Lung (tissue), 12 donors: ENCODE measurements around the gene DDX43. TPM values are rescaled to one million over a fixed set of nuclear protein-coding genes. Genes with fewer than 3 reads are reported as not detected.

ENCODE experiments used
- ATAC-seq: fragments of 200-7000 bp; cut with Tn5 transposase; one replicate; pipeline ENCODE4 v1.9.1; 2020; ENCODE audit warnings: moderate number of reproducible peaks; ENCODE audit not compliant: insufficient read depth, low FRiP score
- DNase-seq, 3 donors: peaks; one replicate each; pipeline ENCODE4 v3.0.0-alpha.2; 2013 to 2017
- H3K27ac ChIP-seq, 2 donors: one replicate each; pipeline ENCODE4 v1.5.1; 2013; ENCODE audit warnings: mild to moderate bottlenecking in 2 of 2, moderate library complexity in 2 of 2, control low read depth in 1 of 2, inconsistent platforms in 1 of 2, low read depth in 1 of 2, low read length in 1 of 2
- H3K27me3 ChIP-seq, 3 donors: one replicate each; pipeline ENCODE4 v1.5.1; 2013; ENCODE audit warnings: low read length in 2 of 3; ENCODE audit not compliant: control insufficient read depth in 3 of 3, insufficient read depth in 3 of 3
- H3K36me3 ChIP-seq, 4 donors: one replicate each; pipeline ENCODE4 v1.5.1; 2013; ENCODE audit warnings: low read length in 4 of 4, mild to moderate bottlenecking in 1 of 4, moderate library complexity in 1 of 4; ENCODE audit not compliant: control insufficient read depth in 4 of 4, insufficient read depth in 4 of 4
- H3K4me1 ChIP-seq, 5 donors: one replicate each; pipeline ENCODE4 v1.5.1; 2013; ENCODE audit warnings: low read length in 5 of 5, mild to moderate bottlenecking in 2 of 5, moderate library complexity in 1 of 5; ENCODE audit not compliant: control insufficient read depth in 5 of 5, insufficient read depth in 5 of 5
- H3K4me3 ChIP-seq: one replicate; pipeline ENCODE4 v1.5.1; 2013; ENCODE audit warnings: mild to moderate bottlenecking, control low read depth, moderate library complexity
- H3K9ac ChIP-seq, 2 donors: one replicate each; pipeline ENCODE4 v1.5.1; 2013; ENCODE audit warnings: low read length in 2 of 2, control low read depth in 1 of 2; ENCODE audit not compliant: insufficient read depth in 1 of 2
- H3K9me3 ChIP-seq, 4 donors: one replicate each; pipeline ENCODE4 v1.5.1; 2013; ENCODE audit warnings: low read length in 3 of 4, mild to moderate bottlenecking in 1 of 4, moderate library complexity in 1 of 4; ENCODE audit not compliant: control insufficient read depth in 4 of 4, insufficient read depth in 3 of 4
- CTCF ChIP-seq: IDR thresholded peaks from 2 replicates; pipeline ENCODE4 v1.5.1; 2012; ENCODE audit warnings: mild to moderate bottlenecking; ENCODE audit errors: control extremely low read depth, extremely low read depth
- WGBS, 2 donors: extraction: QIAGEN DNeasy Blood & Tissue Kit; methylation state at CpG; one replicate each; pipeline ENCODE4 v1.1.7; 2013; 5-methylcytosine and 5-hydroxymethylcytosine counted together
- polyA plus RNA-seq, 2 donors: library from polyadenylated mRNA; stranded (reverse); fragments of 200-250 nt; gene quantifications; one replicate each; pipeline ENCODE4 v1.2.1, GENCODE V29; 2013
- total RNA-seq, 2 donors: library from RNA; depleted of rRNA in 1 of 2; stranded (reverse); fragments of >200 nt in 1 of 2; gene quantifications; one replicate each; pipeline ENCODE4 v1.2.1, GENCODE V29; 2014 to 2021
- donor health status: control.
- donor health status: control.
- donor health status: Bipolar disorder and iron deficiency.
- donor health status: healthy.
- donor health status: DM: yes; HTN: yes; CAD: no.

DDX43 gene
- total and polyA plus RNA-seq, 4 donors, result 0.14 to 3.0 (median 0.92) TPM

GRCh38 chr6:73368675-73369074 is 26.0 kb upstream of the DDX43 start:
- Histone ChIP-seq H3K9me3 (peaks cover 0 to 21% (median 5%) of the 10 kb centered on the region in 4 donors), H3K4me3 (no peak overlapping the region), H3K36me3 (no peaks in the 10 kb centered on the region), H3K27me3 (no peaks in the 10 kb centered on the region), H3K4me1 (no peaks in the 10 kb centered on the region), H3K9ac (no peak overlapping the region), H3K27ac (no peak overlapping the region)
- 89 to 96% methylated on average over 4 of the region's 4 CpGs for WGBS, 2 donors
- TF ChIP-seq CTCF, result no peak
- DNase-seq (no peak), ATAC-seq (no peak)

GRCh38 chr6:73369157-73369556 is 25.5 kb upstream of the DDX43 start:
- 93 to 96% methylated on average over 14 of the region's 14 CpGs for WGBS, 2 donors
- Histone ChIP-seq H3K4me3 (no peak overlapping the region), H3K36me3 (no peaks in the 10 kb centered on the region), H3K9ac (no peak overlapping the region), H3K27ac (no peak overlapping the region), H3K27me3 (no peaks in the 10 kb centered on the region), H3K4me1 (no peaks in the 10 kb centered on the region), H3K9me3 (peaks cover 0 to 21% (median 5%) of the 10 kb centered on the region in 4 donors)
- ATAC-seq (no peak), DNase-seq (no peak)
- no peak for TF ChIP-seq CTCF

DNA sequence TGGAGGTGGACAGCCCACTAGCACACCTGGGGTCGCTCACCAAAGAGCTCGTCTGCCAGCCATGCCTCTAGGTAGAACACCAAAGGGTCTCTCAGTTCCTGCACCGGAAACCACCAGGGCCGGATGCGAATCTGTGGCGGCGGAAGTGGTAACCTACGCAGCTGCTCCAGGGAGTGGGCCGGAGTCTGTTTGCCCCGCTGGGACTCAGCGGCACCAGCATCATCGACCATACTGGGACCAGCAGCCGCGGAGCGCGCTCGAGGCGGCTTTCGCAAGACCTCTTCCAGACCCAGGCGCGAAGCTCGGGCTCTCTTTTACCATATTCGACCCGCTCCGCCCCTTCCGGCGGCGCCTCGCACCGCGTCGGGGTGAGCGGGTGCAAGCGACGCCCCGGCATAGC is 25.1 kb upstream of the DDX43 start, which contains the start of gene OOEP:
Gene OOEP, minus strand, starts transcription at position 335 of the 400 bp plus-strand sequence. Its CDS starts 105 bp downstream, at position 230.
- no peak for TF ChIP-seq CTCF
- WGBS, 2 donors, result 97 to 99% methylated on average over 36 of the region's 36 CpGs
- DNase-seq, result no peak
- Histone ChIP-seq H3K4me1 (no peaks in the 10 kb centered on the region), H3K4me3 (no peak within 1 kb of the TSS), H3K27ac (no peak within 1 kb of the TSS), H3K36me3 (no peaks in the 10 kb centered on the region), H3K27me3 (no peaks in the 10 kb centered on the region), H3K9me3 (peaks cover 0 to 21% (median 5%) of the 10 kb centered on the region in 4 donors), H3K9ac (no peak within 1 kb of the TSS)
- no peak for ATAC-seq

DNA sequence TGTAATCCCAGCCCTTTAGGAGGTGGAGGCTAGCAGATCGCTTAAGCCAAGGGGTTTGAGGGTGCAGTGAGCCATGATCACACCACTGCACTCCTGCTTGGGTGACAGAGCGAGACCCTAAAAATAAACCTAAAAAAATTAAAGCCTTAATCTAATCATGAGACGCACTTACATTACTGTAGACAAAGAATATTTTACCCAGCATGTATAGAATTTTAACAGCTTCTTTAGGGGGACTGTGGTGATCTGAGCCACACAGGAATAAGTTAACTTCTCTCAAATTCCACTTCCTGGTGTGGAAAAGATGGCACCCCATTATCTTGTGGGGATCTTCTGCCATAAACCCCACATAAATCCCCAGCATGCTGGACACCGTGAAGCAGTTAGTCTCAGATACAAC is 22.6 kb upstream of the DDX43 start:
- Histone ChIP-seq H3K4me3 (no peak overlapping the region), H3K9me3 (peaks cover 0 to 21% (median 5%) of the 10 kb centered on the region in 4 donors), H3K4me1 (no peaks in the 10 kb centered on the region), H3K27ac (no peak overlapping the region), H3K36me3 (no peaks in the 10 kb centered on the region), H3K9ac (no peak overlapping the region), H3K27me3 (no peaks in the 10 kb centered on the region)
- WGBS, 2 donors, result 97 to 100% methylated on average over 4 of the region's 4 CpGs
- DNase-seq (no peak), ATAC-seq (no peak)
- no peak for TF ChIP-seq CTCF
